RWPE1 (cell line): Measurements from ENCODE around the gene SEMA7A.

Experiments used
- CTCF ChIA-PET: fragments of 350-600 bp; sonication (Branson Sonifier 250); formaldehyde crosslinking; extraction: SDS; loops from one replicate; lab custom pipeline; 2021; lab: Yijun Ruan, JAX
- POLR2A ChIA-PET: fragments of 400-600 bp; formaldehyde crosslinking; extraction: SDS; loops from one replicate; lab custom pipeline; 2020; ENCODE audit warnings: antibody characterized with exemption; ENCODE audit not compliant: low non-redundant PET; lab: Yijun Ruan, JAX
- DNase-seq: peaks from one replicate; pipeline ENCODE4 v3.0.0; 2012; ENCODE audit warnings: low spot score
- H3K27ac ChIP-seq: fragments of 450-650 bp; 2 replicates; pipeline ENCODE4 v1.5.1; 2017
- CTCF ChIP-seq: fragments of 450-650 bp; conservative IDR thresholded peaks from 2 replicates; pipeline ENCODE4 v1.5.1; 2017; ENCODE audit warnings: low read depth, mild to moderate bottlenecking

The SEMA7A gene

GRCh38 chr15:74418575-74419338 lies 15.0 kb downstream of the SEMA7A start:
- ChIA-PET POLR2A (no interaction called here), CTCF (no interaction called here)
- DNase-seq: no peak
- TF ChIP-seq CTCF: no peak
- H3K27ac ChIP-seq: no peak overlapping the region; the same call in 1 of the 2 replicates

DNA sequence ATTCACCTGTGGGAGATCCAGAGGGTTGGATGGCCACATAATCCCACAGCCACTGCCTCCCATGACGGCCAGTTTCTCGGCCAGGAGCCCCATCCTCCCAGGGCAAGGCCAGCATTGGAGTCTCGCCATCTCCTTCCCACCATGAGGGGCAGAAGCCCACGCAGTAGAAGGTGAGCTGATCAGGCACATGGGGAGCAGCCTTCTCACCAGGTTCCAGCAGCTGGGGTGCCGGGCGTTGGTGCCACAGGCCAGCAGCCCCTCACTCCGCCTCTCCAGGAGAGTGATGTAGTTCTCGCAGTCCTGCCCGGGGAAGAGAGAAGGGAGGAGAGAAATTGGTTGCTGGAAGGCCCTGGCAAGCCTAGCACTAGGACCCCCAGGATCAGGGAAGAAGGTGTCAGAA lies 16.1 kb downstream of the SEMA7A start:
- ChIA-PET CTCF (interaction anchor here (0.5 kb wide), 1 partner anchor 206 kb away, joined by 3 read pairs; no protein-coding TSS in a partner anchor), POLR2A (no interaction called here)
- H3K27ac ChIP-seq: no peak overlapping the region; the same call in 1 of the 2 replicates
- no peak for DNase-seq
- TF ChIP-seq CTCF: no peak

DNA sequence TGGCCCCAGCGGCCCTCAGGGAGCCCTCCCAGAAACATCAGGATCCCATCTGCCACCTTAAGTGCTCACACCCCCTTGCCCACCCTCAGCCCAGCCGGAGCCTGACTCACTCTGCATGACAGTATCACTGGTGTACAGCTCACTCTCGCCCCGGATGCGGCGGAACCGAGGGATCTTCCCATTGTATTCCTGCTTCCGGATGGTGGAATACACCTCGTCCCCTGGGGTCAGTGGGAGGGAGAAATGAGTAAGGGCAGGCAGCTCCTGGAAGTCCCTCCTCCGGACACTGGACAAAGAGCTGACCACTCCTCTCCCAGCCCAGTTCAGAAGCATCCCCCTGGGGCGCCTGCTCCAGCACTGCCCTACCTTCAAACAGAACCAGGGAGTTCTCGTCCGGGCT lies 16.5 kb downstream of the SEMA7A start:
- DNase-seq: no peak
- CTCF ChIA-PET: interaction anchor here (0.5 to 0.6 kb wide), 2 partner anchors 207 to 309 kb away, joined by 3 read pairs; no protein-coding TSS in a partner anchor
- H3K27ac ChIP-seq: no peak overlapping the region; the same call in 1 of the 2 replicates
- no peak for TF ChIP-seq CTCF
- POLR2A ChIA-PET: no interaction called here

DNA sequence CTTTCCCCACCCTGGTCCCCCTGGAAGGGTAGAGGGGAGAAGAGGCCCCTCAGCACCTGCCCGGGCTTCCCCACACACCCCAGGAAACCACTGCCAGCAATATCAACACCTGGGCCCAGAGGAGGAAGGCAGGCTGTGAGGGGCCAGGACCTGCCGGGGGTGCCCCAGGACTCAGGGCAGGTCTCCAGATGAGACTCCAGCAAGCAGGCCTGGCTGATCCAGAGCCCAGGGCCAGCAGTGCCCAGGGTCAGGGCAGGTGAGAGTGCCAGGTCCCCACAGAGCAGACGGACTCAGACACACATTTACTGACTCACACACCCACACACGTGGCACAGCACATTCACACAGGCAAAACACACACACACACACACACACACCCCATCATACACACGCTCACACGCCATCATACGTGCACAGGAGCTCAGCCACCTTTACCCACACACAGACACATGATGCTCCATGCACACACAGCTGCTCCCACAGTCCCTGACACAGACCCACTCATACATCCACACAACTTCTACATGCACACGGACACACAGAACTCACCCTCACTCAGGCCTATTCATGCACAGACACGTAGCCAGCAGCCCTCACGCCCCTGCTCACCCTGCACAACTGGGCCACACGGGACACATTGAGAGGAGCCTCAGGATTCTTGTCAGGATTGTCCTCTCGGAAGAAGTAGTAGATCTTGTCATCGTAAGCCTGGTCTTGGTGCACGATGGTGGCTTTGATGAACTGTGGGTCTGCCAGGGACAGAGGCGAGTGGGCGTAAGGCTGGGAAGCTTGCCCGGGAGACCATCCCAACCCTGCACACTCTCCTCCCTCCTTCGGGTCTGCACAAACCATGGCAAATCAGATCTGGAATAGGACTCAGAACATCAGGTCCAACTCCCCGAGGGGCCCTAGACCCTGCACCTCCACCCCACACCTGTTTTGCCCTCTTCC lies 17.5 kb downstream of the SEMA7A start:
- ChIA-PET CTCF (no interaction called here), POLR2A (no interaction called here)
- H3K27ac ChIP-seq: no peak overlapping the region; the same call in 1 of the 2 replicates
- no peak for TF ChIP-seq CTCF
- no peak for DNase-seq

DNA sequence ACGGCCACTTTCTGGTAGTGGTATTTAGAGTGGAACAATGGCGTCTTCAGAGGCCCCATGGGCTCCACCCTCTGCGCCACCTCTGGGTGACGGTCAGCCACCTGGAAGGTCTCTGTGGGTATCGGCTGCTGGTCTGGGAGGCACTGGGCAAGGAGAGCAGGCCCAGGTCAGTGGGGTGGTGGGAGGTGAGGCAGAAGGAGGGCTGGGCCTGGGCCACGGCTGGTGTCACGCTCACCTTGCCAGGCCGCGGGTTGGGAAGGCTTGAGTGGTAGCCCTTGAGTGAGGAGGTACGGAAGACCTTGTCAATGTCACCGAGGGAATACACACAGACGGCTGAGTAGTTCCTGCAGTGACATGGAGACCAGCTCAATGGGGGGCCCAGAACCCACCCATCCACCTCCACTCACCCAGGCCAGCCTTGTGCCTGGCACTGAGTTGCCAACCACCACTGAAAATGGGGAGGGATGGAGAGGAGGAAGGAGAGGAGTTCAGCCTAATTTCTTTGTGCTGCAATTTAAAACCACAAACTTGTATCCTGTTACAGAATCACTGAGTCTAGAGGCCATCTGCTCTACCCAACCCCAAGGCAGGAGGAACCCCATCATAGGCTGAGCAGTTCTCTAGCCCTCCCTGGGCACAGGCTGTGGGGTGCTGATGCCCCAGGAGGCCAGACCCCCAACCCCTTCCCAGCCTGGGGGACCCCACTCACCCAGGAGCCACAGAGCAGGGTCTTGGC lies 19.0 kb downstream of the SEMA7A start:
- ChIA-PET CTCF (no interaction called here), POLR2A (no interaction called here)
- no peak for TF ChIP-seq CTCF
- DNase-seq: no peak
- no peak overlapping the region for H3K27ac ChIP-seq
